GM18868 (cell line): ENCODE measurements around the gene ASXL1.
"Not testable (repeated sequence)": the region's sequence is repeated elsewhere in the genome, so short reads cannot be mapped to it uniquely, and the experiment has no call there.

Experiments
- ATAC-seq: cut with Tn5 transposase; IDR thresholded peaks from one replicate; pipeline ENCODE4 v1.9.1; 2021; ENCODE audit warnings: mild to moderate bottlenecking, moderate library complexity; ENCODE audit not compliant: unreplicated experiment

ASXL1 gene

DNA sequence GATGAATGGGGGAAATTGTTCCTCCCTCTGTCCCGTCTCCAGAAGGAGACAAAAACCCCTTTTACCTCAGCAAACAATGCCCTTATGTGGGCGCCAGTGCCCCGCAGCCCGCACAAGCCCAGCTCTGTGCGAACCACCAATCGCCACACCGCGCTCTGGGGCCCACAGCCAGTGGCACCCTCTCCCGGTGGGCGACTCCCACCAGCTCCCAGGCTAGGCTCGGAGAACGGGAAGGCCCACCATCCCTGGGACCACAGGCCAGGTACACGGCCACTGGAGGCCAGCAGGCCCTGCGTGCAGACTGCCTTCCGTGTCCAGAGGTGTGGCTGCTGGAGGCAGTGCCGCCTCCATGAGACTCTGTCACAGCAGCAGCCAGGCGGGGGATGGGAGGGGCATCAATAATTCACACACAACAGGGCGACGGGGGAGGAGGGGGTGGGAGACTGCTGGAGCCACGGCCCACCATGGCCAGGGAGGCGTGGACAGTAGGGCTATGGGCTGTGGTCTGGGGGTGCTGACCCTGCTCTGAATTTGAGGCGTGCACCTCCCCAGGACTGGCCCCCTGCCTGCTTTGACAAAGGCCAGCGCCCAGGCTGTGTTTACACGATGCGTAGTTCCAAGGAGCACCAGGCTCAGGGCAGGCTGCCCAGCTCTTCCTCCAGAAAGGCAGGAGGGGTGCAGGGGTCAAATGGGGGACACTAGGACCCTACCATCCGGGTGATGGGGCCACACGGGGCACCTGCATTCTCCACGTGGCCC lies 105.7 kb downstream of the ASXL1 start:
- no peak for ATAC-seq

DNA sequence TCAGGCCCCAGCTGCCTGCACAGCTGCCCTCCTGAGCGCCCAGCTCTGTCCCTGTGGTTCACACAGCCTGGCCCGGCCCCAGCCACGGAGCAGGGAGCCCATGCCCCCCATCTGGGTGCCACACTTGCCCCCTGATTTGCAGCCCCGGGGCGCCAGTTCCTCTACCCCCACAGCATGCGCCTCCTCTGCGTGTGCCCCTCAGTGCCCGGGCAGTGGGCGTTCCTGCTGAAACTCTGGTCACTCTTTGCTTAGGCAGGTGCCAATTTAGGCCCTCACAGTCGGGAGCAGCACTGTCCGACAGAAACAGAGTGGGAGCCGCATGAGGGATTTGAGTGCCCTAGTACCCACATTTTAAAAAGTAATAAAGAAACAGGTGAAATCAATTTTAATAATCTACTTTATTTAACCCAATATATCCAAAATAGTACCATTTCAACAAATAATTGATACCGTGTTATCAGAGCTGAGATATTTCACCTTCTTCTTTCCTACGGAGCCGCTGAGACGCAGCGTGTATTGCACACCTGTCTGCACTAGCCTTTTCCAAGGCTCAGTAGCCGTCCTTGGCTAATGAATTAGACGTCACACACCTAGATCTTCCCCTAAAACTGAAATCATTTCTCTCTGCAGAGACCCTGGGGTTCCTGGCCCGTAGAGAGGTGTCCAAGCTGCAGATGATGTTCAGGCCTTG lies 106.4 kb downstream of the ASXL1 start:
- no peak for ATAC-seq

- ATAC-seq = no peak
These were observed 107.2 kb downstream of the ASXL1 start for GRCh38 chr20:32465092-32465900.

- ATAC-seq = not testable (repeated sequence)
These were observed 108.0 kb downstream of the ASXL1 start for GRCh38 chr20:32465901-32466675.

DNA sequence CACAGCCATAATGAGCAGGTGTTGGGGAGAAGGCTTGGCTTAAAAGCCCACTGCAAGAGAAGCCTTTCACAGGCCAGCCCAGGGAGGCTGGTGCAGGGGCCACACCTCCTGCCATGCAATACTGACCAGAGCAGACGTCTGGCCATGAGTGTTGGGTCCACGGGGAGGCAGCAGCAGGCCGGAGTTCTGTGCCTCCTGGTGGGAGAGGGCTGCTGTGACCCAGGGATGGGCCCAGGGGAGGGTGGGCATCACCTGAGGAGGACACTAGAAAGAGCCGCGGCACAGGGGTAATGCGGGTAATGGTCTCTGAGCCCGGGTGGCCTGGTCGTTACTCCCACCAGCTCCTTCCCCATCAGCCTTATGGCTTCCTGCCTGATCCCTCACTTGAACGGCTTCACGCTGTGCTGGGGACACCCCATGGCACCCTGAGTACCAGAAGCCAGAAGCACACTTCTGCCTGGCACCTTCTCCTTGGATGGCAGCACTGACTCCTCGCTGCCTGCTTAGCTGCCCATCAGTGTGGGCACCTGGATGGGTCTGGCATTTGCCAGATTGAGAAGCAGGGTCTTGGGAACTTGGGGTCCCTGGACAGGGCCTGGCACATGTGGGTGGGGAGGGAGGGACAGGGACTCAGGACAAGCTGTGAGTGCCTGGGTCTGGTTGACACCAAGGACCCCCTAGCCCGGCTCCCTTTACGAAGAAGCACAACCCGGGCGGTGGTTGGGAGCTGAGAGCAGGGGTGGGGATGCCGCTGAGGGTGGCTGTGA lies 108.8 kb downstream of the ASXL1 start:
- no peak for ATAC-seq

DNA sequence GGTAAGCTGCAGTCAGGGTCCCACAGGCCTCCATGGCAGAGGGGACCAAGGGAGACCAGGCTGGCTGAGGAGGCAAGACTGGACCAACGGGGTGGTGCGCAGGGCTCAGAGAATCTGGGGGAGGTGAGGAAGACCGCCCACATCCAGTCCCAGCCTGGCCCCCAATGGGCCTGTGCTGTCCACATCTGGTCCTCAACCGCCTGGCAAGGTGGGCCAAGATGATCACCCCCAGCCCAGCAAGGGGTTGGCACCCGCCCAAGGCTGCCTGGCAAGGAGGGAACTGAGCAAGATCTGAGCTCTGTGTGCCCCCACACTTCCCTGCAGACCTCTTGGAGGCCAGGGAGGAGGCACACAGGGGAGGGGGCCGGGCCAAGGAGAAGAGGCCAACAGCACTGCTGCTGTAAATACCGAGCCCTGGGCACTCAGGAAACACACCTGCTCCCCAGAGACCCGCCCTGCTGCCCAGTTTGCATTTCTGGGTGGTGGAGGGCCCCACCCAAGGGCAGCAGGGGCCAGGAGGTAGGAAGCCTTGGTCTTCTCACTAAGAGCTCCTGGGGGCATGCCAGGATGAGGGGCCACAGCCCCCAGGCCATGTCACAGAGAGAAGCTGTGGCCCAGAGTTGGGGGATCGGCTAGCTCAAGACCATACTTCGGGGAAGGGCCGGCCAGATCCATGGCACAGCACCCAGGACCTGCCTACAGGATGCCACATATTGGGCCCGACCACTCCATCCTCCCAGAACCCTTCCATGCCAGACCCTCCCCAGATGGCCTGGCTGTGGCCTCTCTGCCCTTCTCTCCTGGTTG lies 109.6 kb downstream of the ASXL1 start:
- no peak for ATAC-seq

- no peak for ATAC-seq
These were observed 110.1 kb downstream of the ASXL1 start for GRCh38 chr20:32468313-32468640.

DNA sequence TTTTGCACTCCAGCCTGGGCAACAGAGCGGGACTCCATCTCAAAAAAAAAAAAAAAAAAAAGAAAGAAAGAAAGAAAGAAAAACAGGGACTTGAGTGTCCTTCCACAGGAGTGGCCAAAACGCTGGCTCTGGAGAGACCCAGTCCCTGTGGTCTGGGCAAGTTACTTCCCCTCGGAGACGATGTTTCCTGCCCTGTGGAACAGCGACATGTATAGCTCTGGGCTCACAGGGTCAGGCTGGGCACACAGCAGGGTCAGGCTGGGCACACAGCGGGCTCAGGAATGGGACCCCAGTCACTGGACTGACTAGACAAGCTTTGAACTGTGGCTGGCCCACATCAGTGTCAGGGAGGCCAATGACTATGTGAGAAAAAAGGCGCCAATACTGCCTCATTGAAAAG lies 110.7 kb downstream of the ASXL1 start:
- no peak for ATAC-seq

- ATAC-seq = no peak
These were observed 112.1 kb downstream of the ASXL1 start for GRCh38 chr20:32470025-32470861.

DNA sequence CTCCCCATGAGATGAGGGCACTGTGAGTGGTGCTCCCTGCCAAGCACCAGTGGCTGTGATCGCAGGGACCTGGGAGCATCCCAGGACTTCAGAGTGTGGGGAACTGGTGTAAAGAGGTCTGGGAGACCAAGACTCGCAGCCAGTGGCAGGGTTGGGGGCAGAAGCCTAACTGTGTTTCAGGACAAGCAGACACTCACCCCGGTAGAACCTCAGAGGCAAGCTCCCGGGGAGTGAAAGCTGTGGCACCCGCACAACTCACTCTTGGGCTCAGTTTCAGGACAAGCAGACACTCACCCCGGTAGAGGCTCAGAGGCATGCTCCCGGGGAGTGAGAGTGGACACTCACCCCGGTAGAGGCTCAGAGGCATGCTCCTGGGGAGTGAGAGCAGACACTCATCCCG lies 112.8 kb downstream of the ASXL1 start:
- no peak for ATAC-seq

DNA sequence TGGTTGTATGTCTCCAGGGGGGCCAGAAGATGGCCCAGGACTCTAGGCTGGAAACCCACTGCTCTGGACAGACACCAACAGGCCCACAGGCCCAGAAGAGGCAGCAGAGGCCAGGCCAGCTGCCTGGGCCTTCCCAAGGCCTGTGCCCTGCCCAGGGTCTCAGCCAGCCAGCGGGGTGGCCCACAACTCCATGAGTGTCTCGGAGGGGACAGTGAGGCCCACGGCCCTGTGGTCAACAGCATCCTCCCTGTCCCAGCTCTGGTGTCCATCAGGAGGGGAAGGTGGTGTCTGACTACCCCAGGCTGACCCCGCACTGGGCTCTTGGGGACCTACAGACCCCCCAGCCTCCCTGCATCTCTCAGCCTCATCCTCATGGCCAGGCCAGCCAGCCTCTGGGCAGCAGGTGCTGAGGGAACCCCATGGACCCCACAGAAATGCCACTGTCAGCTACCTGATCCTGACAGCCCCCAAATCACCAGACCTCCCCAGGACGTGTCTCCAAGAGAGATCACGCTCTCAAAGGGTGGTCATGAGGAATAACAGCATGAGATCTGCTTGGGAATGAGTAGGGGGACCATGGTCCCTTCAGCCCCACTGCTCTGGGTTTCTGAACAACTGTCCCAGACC lies 114.6 kb downstream of the ASXL1 start:
- ATAC-seq = no peak

DNA sequence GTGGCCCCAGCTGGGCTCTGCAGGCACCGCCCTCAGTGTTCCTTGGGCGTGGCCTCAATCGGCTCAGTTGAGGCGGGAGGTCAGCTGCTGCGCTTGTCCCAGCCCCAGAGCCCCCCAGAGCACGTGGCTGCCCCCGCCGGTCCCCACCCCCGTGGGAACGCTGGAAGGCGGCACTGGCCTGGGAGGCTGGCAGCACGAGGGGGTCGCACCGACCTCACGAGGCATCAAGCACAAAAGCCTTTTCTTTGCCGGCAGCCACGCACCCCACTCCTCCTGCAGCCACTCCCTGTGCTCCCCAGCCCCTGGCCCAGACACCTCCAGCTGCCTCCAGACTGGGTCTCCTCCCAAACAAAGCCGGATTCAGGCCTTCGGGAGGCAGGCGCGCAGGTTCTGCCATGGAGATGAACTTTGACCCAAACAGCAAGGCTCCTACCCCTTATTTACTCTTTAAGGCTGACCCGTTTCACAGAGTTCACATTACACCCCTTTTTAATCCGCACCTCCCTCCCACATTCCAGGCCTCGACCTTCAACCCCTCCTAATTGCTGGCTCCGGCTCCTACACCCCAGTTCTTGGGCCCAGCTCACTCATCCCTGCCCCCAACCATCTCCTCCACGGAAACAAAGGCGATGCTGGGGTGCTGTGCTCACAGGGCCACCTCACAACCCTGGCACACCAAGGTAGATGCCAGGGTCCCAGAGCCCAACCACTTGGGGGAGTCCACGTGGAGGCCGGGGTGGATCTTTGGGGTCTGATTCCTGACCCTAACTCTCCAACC lies 115.3 kb downstream of the ASXL1 start:
- no peak for ATAC-seq

GRCh38 chr20:32474009-32474716 lies 116.0 kb downstream of the ASXL1 start:
- ATAC-seq = no peak

DNA sequence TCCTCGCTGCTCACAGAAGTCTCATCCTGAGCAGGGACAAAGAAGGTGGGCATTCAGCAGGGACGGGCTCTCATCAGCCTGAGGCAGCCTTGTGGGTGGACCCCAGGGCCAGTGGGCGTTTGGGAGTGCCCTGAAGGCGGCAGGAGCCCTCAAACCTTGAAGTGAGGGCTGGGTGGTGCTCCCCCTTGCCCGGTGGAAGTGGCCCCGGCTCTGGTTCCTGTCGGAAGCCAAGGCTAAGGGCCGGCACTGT lies 116.5 kb downstream of the ASXL1 start:
- ATAC-seq = no peak

GRCh38 chr20:32474967-32475811 lies 117.1 kb downstream of the ASXL1 start:
- ATAC-seq = no peak
